NCI-H2227 (cell line): ENCODE data around the gene UBR2.
"Not testable (repeated sequence)": the region's sequence is repeated elsewhere in the genome, so short reads cannot be mapped to it uniquely, and the experiment has no call there.

Experiments used
- DNase-seq: peaks from one replicate; lab custom pipeline; 2025; ENCODE audit not compliant: unreplicated experiment; lab: John Stamatoyannopoulos, UW

The UBR2 gene

DNA sequence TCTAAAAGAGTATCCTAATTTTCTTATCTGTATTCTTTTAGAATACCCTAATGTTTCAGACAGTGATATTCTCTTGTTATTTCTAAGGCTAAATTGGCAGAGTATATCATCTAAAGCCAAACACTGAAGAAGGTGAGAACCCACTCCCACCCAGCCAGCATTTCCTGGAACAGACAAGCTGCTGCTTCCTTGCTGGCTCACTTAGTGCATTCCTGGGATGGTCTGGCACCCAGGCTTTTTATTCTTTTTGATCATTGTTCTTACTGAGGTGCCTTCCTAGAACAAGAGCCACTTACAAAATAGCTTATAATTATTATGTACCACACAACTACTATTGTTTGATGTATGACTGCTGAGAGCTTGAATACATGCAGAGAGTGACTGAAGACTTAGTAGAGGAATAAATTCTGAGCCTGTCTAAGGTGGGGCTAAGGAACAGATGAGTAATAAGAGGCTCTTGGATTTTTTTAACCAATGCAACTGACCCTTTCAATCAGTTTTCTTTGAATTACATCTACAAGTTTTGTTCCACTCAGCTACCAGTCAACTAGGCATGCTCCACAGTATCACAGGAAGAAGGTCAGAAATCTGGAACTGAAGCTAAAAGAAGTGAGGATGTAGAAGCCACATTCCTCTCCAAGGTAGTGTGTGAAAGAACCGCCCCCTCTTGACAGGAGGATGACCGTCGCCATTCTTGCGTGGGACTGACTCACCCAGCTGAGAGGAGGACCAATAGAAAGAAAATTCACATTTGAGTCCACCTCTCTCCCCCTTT is 128.5 kb downstream of the UBR2 start:
- peak; percentile 18 for DNase-seq

DNA sequence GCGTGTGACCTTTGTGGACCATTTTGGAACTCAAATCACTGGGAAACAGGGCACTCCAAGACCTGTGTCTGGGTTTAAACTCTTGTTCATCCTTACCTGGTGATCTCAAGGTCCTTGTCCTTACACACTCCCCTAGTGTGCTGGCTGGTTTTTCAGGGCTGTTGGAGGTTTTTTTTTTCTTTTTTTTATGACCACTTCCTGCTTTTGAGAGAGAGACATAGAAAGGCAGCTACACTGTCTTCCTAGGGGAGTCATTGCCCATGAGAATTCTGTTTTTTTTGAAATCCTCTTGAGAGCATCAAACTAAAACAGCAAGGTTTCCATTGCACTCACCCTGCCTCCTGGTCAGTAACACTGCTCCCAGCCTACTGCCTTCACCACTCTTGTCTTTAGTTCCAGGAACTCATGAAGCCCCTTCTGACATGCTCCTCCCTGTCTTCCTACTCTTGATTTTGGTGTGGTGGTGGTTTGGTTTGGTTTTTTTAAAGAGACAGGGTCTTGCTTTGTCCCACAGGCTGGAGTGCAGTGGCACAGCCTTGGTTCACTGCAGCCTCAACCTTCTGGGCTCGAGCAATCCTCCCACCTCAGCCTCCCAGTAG is 130.0 kb downstream of the UBR2 start:
- DNase-seq = no peak

GRCh38 chr6:42694586-42694985 is 130.8 kb downstream of the UBR2 start:
- DNase-seq = no peak

DNA sequence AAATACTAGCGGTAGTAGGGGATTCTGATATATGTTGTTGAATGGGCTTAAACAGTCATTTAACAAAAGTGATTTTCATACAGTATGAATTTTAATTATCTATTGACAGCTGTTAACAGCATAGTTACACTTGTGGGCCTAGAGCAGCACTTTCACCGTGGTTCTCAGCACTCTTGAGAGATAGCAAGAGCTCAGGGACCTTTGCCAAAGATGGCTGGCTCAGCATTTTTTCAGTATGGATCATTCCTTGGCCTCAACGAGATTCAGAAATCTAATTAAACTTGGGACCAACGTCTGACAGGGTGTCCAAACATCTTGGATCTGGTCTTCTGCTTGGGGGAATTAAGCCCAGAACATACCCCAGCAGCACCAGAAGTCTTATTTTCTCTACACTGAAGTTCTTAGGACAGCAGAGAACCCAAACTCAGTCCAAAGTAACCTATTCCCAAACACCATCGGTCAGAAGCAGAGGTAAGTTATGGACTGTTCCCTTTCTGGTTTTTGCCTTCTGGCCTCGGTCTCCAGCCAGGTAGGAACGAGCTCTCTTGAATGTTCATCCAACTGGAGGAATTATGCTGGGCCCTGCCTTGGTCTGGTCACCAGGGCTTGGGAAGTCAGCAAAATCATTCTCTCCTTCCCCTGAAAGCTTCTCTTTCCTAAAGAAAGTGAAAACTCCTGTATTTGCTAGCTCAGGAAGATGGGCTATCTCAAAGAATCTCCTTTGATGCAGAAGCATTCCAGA is 132.9 kb downstream of the UBR2 start:
- no peak for DNase-seq

DNA sequence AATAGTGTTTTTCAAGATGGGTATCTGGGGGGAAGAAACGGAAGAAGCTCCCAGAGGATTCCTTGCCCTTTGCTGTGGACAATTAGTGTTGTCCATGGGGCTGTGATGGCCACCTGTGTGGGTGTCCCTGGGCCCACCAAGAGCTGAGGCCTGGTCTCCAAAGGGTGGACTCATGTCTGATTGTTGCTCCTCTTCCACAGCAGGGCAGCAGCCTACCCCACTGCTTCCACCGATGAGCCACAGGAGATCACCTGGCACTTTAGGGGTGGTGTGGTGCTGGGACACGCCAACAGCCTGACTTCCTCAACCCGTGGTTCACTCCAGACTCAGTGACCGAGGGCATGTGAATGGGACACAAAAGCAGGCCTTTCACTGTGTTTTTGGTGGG is 133.4 kb downstream of the UBR2 start:
- no peak for DNase-seq

GRCh38 chr6:42698217-42698616 is 134.4 kb downstream of the UBR2 start:
- no peak for DNase-seq

GRCh38 chr6:42702200-42702599 is 138.4 kb downstream of the UBR2 start:
- no peak for DNase-seq

GRCh38 chr6:42702786-42703185 is 139.0 kb downstream of the UBR2 start:
- DNase-seq = not testable (repeated sequence)

DNA sequence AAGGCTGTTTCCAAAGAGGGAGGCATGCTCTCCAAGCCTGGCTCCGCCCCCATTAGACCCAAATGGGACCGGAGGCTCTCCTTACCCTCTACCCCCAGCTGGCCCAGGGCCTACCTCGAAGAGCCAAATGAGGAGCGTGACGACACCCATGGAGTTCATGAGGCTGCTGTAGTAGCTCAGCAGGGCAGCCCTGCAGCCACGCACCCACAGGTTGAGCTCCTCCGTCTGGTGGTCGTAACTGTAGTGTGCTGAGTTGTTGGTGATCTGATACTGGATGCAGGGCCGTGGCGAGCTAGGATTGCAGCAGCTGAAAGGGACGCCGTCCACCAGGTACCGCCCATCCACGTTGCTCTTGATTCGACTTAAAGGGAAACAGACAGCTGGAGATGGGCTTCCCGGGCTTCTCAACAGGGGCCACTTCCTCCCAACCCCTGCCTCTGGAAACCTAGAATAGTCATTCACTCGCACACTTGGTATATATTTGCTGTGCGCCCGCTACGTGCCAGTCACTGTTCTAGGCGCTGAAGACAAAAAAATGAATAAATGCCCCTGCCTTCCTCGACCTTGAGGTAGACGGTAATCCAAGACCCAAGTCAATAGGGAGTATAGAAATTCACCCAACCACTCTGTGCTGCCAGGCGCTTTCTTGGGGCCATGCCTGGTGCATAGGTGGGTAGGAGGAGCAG is 140.6 kb downstream of the UBR2 start:
- no peak for DNase-seq

- no peak for DNase-seq
These were observed 141.1 kb downstream of the UBR2 start for GRCh38 chr6:42704937-42705374.

GRCh38 chr6:42707595-42707994 is 143.8 kb downstream of the UBR2 start:
- no peak for DNase-seq

DNA sequence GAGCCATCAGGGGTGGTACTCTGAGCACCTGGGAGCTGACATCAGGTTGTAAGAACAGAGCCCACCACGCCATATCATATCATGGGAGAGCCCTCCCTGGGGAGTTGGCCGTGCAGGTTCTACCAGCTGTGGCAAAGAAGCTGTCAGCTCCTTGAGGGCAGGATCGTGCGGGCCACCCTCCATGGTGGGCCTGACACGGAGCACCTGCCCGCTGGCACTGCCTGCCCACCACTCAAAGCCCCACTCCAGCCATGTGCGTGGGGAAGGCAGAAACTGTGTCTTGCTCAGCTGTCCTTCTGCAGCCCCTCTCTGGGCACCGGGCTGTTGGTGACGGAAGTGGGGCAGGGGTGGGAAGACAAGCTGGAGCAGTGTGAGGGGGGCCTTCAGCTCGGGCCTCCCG is 144.3 kb downstream of the UBR2 start:
- no peak for DNase-seq

GRCh38 chr6:42709871-42710270 is 146.0 kb downstream of the UBR2 start:
- DNase-seq = no peak

DNA sequence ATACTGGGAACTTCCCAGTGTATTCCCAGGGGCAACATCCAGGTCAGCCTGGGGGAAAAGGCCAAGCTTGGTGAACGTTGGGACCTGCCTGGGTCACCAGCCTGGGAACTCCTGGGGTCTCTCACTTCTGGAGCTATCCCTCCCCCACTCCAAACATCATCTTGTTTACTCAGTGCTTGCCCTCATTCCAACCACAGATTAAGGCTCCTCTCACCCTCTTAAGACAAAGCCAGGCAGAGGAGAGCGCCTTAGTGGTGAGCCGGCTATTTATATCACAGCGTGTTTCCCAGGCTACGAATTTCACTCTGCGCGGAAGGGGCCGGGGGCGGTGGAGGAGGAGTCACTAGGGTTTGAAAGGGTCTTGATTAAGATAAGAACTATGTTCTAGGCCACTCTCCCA is 146.5 kb downstream of the UBR2 start:
- DNase-seq = peak; percentile 65

GRCh38 chr6:42711930-42712329 is 148.1 kb downstream of the UBR2 start:
- no peak for DNase-seq

DNA sequence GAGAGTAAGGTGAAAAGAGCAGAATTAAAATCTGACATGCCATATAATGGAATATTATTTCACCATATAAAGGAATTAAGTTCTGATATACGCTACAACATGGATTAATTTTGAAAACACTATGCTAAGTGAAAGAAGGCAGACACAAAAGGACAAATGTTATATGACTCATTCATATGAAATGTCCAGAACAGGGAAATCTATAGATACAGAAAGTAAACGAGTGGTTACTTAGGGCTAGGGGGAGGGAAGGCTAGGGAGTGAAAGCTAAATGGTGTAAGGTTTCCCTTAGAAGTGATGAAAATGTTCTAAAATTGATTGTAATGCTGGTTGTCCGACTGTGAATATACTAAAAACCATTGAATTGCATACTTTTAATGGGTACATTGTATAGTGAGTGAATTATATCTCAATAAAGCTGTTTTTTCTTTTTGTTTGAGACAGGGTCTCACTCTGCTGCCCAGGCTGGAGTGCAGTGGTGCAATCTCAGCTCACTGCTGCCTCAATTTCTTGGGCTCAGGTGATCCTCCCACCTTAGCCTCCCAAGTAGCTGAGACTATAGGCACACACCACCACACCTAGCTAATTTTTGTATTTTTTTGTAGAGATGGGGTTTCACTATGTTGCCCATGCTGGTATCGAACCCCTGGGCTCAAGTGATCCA is 150.4 kb downstream of the UBR2 start:
- DNase-seq = no peak

DNA sequence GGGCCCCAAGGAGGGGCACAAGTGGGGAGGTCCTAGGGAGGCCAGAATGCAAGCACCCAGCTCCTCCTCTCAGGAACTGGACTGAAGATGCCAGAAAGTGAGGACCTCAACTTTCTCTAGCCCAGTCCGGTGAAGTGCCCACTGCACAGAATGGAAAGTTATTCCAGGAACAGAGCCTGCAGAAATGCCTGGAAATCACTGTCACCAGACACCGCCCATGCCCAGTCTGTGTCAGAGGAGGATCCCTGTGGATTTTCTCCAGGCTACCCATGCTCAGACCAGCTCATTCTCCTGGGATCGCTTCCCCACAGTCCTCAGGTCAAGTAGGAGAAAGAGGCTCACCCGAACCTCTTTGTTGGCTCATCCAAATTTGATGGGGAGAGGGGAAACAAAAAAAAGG is 152.0 kb downstream of the UBR2 start:
- no peak for DNase-seq

- DNase-seq = no peak
These were observed 156.9 kb downstream of the UBR2 start for GRCh38 chr6:42720739-42721138.

DNA sequence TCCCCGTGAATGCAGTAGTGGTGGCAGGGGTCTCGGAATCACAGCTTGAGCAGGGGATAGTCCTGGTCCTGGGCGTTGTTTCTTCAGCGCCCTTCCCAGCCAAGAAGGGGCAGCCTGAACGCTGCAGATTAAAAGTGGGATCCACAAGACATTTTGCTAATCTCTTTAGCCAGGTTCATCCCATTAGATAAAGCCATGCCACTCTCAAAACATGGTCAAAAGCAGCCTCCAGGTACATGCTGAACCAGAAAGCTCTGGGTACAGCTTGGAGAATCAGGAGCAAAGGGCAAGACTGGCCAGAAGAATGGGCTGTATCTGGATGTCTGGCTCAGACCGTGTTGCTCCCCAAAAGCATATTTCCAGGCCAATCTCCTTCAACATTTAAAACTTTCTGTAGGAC is 158.7 kb downstream of the UBR2 start, which contains the start of gene PRPH2:
Gene PRPH2 (minus strand): TSS at position 101 of the 400 bp plus-strand sequence. CDS start 263 bp downstream, outside the sequence.
- no peak for DNase-seq

- DNase-seq = no peak
These were observed 161.0 kb downstream of the UBR2 start for GRCh38 chr6:42724825-42725224.

GRCh38 chr6:42726026-42726425 is 162.2 kb downstream of the UBR2 start:
- DNase-seq = no peak
